PC-9 (cell line): ENCODE data around the gene SLC7A6.

Experiments
- EZH2 ChIP-seq: fragments of 200-600 bp; sonication (generic); IDR thresholded peaks from 2 replicates; pipeline ENCODE4 v1.8.0; 2017; ENCODE audit warnings: antibody characterized with exemption, low read depth
- TF ChIP-seq, protein P1 (sequence below): fragments of 200-600 bp; sonication (generic); conservative IDR thresholded peaks from 2 replicates; pipeline ENCODE4 v1.6.1; 2017; ENCODE audit warnings: mixed run types, antibody characterized with exemption, mild to moderate bottlenecking, moderate library complexity

- TF ChIP-seq, protein P1, sequence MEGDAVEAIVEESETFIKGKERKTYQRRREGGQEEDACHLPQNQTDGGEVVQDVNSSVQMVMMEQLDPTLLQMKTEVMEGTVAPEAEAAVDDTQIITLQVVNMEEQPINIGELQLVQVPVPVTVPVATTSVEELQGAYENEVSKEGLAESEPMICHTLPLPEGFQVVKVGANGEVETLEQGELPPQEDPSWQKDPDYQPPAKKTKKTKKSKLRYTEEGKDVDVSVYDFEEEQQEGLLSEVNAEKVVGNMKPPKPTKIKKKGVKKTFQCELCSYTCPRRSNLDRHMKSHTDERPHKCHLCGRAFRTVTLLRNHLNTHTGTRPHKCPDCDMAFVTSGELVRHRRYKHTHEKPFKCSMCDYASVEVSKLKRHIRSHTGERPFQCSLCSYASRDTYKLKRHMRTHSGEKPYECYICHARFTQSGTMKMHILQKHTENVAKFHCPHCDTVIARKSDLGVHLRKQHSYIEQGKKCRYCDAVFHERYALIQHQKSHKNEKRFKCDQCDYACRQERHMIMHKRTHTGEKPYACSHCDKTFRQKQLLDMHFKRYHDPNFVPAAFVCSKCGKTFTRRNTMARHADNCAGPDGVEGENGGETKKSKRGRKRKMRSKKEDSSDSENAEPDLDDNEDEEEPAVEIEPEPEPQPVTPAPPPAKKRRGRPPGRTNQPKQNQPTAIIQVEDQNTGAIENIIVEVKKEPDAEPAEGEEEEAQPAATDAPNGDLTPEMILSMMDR: no peak
- TF ChIP-seq EZH2: no peak
Observed at GRCh38 chr16:68257906-68258800, 6.2 kb upstream of the SLC7A6 start.
